H9 (cell line): ENCODE results near the gene CHRNB4. TPM values are rescaled to one million over a fixed set of nuclear protein-coding genes. Genes with fewer than 3 reads are reported as not detected.

Source experiments
- DNase-seq: peaks from one replicate; pipeline ENCODE4 v3.0.0-alpha.2; 2017
- H2AFZ ChIP-seq: one replicate; pipeline ENCODE4 v1.6.1; 2013; ENCODE audit warnings: mild to moderate bottlenecking, low read length, control low read depth, moderate library complexity
- H2AK5ac ChIP-seq: 2 replicates; pipeline ENCODE4 v1.6.1; 2013; ENCODE audit warnings: low read length, control low read depth, mixed read lengths; ENCODE audit not compliant: insufficient read length
- H2BK120ac ChIP-seq: one replicate; pipeline ENCODE4 v1.6.1; 2013; ENCODE audit warnings: low read depth, mild to moderate bottlenecking, low read length, control low read depth, inconsistent platforms; ENCODE audit not compliant: poor library complexity, severe bottlenecking
- H2BK12ac ChIP-seq: 2 replicates; pipeline ENCODE4 v1.6.1; 2013; ENCODE audit warnings: low read length, control low read depth, mixed read lengths, low read depth; ENCODE audit not compliant: insufficient read length
- H2BK15ac ChIP-seq: 2 replicates; pipeline ENCODE4 v1.6.1; 2013; ENCODE audit warnings: low read depth, low read length, control low read depth
- H2BK20ac ChIP-seq: one replicate; pipeline ENCODE4 v1.6.1; 2013; ENCODE audit warnings: low read depth, mild to moderate bottlenecking, low read length, control low read depth, inconsistent platforms; ENCODE audit not compliant: poor library complexity, severe bottlenecking
- H2BK5ac ChIP-seq: 2 replicates; pipeline ENCODE4 v1.6.1; 2013; ENCODE audit warnings: low read length, control low read depth, mixed read lengths; ENCODE audit not compliant: insufficient read length
- H3K14ac ChIP-seq: 2 replicates; pipeline ENCODE4 v1.6.1; 2013; ENCODE audit warnings: low read length, control low read depth; ENCODE audit not compliant: insufficient read depth
- H3K18ac ChIP-seq: 2 replicates; pipeline ENCODE4 v1.6.1; 2013; ENCODE audit warnings: low read depth, mild to moderate bottlenecking, mixed read lengths, low read length, control low read depth; ENCODE audit not compliant: insufficient read length
- H3K23ac ChIP-seq: 2 replicates; pipeline ENCODE4 v1.6.1; 2013; ENCODE audit warnings: low read length, control low read depth, mixed read lengths, low read depth; ENCODE audit not compliant: insufficient read length
- H3K23me2 ChIP-seq: 2 replicates; pipeline ENCODE4 v1.6.1; 2013; ENCODE audit warnings: low read depth, mild to moderate bottlenecking, mixed read lengths, low read length, control low read depth; ENCODE audit not compliant: insufficient read length, poor library complexity, severe bottlenecking
- H3K27ac ChIP-seq: 2 replicates; pipeline ENCODE4 v1.5.1; 2013; ENCODE audit warnings: low read length, control low read depth, mixed read lengths, low read depth; ENCODE audit not compliant: insufficient read length
- H3K27me3 ChIP-seq: 2 replicates; pipeline ENCODE4 v1.6.1; 2013; ENCODE audit warnings: low read length, control low read depth, inconsistent platforms; ENCODE audit not compliant: insufficient read depth
- H3K4ac ChIP-seq: 2 replicates; pipeline ENCODE4 v1.6.1; 2013; ENCODE audit warnings: low read depth, mild to moderate bottlenecking, control low read depth, inconsistent platforms, low read length, moderate library complexity
- H3K4me1 ChIP-seq: 2 replicates; pipeline ENCODE4 v1.6.1; 2013; ENCODE audit warnings: low read length, control low read depth, inconsistent platforms; ENCODE audit not compliant: insufficient read depth
- H3K4me2 ChIP-seq: 2 replicates; pipeline ENCODE4 v1.6.1; 2013; ENCODE audit warnings: low read length, control low read depth, mixed read lengths; ENCODE audit not compliant: insufficient read length, insufficient read depth
- H3K56ac ChIP-seq: 2 replicates; pipeline ENCODE4 v1.6.1; 2013; ENCODE audit warnings: low read depth, mild to moderate bottlenecking, mixed read lengths, low read length, control low read depth; ENCODE audit not compliant: insufficient read length
- H3K79me1 ChIP-seq: 2 replicates; pipeline ENCODE4 v1.6.1; 2013; ENCODE audit warnings: low read depth, mild to moderate bottlenecking, moderate library complexity, low read length, control low read depth, inconsistent platforms; ENCODE audit not compliant: insufficient read depth, poor library complexity, severe bottlenecking
- H3K79me2 ChIP-seq: 2 replicates; pipeline ENCODE4 v1.6.1; 2013; ENCODE audit warnings: low read length, control low read depth, inconsistent platforms; ENCODE audit not compliant: insufficient read depth
- H3K9ac ChIP-seq: 2 replicates; pipeline ENCODE4 v1.6.1; 2013; ENCODE audit warnings: low read length, control low read depth, mixed read lengths; ENCODE audit not compliant: insufficient read length; ENCODE audit errors: extremely low read depth
- H3K9me3 ChIP-seq: one replicate; pipeline ENCODE4 v1.6.1; 2013; ENCODE audit warnings: low read depth, low read length, inconsistent platforms; ENCODE audit not compliant: control insufficient read depth
- H3T11ph ChIP-seq: one replicate; pipeline ENCODE4 v1.6.1; 2013; ENCODE audit warnings: mild to moderate bottlenecking, low read length, control low read depth, inconsistent platforms
- H4K20me1 ChIP-seq: one replicate; pipeline ENCODE4 v1.6.1; 2013; ENCODE audit not compliant: control insufficient read depth, insufficient read length, insufficient read depth
- H4K5ac ChIP-seq: 2 replicates; pipeline ENCODE4 v1.6.1; 2013; ENCODE audit warnings: low read depth, mild to moderate bottlenecking, mixed read lengths, low read length, control low read depth; ENCODE audit not compliant: insufficient read length
- H4K8ac ChIP-seq: replicated peaks from 2 replicates; pipeline ENCODE4 v1.6.1; 2013; ENCODE audit warnings: low read length, control low read depth, mixed read lengths, low read depth; ENCODE audit not compliant: insufficient read length
- H4K91ac ChIP-seq: 2 replicates; pipeline ENCODE4 v1.6.1; 2013; ENCODE audit warnings: low read depth, mild to moderate bottlenecking, moderate library complexity, mixed read lengths, low read length, control low read depth; ENCODE audit not compliant: insufficient read length
- H3K27ac Mint-ChIP-seq, 3 experiments: 2 replicates in 2 of 3; 3 replicates in 1 of 3; pipeline ENCODE4 v1.8.0; 2020 to 2021; ENCODE audit warnings: mixed read lengths in 3 of 3, mild to moderate bottlenecking in 1 of 3, moderate library complexity in 1 of 3
- H3K27me3 Mint-ChIP-seq: 2 replicates; pipeline ENCODE4 v1.8.0; 2021; ENCODE audit warnings: low read depth, mild to moderate bottlenecking, moderate library complexity, mixed read lengths
- H3K36me3 Mint-ChIP-seq, 3 experiments: 2 replicates in 2 of 3; 3 replicates in 1 of 3; pipeline ENCODE4 v1.8.0; 2020 to 2021; ENCODE audit warnings: low read depth in 3 of 3, mixed read lengths in 3 of 3; ENCODE audit not compliant: insufficient read depth in 1 of 3
- H3K4me1 Mint-ChIP-seq, 2 experiments: 2 replicates each; pipeline ENCODE4 v1.8.0; 2020; ENCODE audit warnings: mixed read lengths in 2 of 2
- H3K4me3 Mint-ChIP-seq, 2 experiments: 2 replicates in 1 of 2; 3 replicates in 1 of 2; pipeline ENCODE4 v1.8.0; 2020 to 2021; ENCODE audit warnings: mild to moderate bottlenecking in 2 of 2, mixed read lengths in 2 of 2, moderate library complexity in 1 of 2
- H3K9me3 Mint-ChIP-seq, 2 experiments: 2 replicates in 1 of 2; 3 replicates in 1 of 2; pipeline ENCODE4 v1.8.0; 2020; ENCODE audit warnings: mild to moderate bottlenecking in 2 of 2, mixed read lengths in 2 of 2, moderate library complexity in 1 of 2
- total RNA-seq: library from RNA; stranded (reverse); gene quantifications from 2 replicates; pipeline ENCODE4 v1.2.1, GENCODE V29; 2021
- TF ChIP-seq, protein P1 (sequence below): fragments of 200-600 bp; sonication (generic); conservative IDR thresholded peaks from 3 replicates; pipeline ENCODE4 v1.8.0; 2021; ENCODE audit warnings: antibody characterized with exemption, mild to moderate bottlenecking

CHRNB4 gene
- total RNA-seq, 1 experiment from 2014 or later = 1.9 TPM

DNA sequence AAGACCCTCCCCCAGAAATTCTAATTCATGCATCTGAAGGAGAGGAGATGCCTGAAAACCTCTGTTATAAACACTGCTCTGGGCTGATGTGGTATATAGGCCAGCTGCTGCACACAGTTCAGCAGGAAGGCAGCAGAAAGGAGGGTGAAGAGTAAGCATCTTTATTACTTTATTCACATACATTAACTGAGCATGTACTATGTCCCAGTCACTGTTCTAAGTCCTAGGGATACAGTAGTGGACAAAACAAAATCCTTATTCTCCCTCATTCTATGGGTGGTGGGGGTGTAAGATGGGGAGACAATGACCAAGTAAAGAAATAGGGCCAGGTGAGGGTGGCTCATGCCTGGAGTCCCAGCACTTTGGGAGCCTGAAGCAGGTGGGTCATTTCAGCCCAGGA, 17.8 kb upstream of the CHRNB4 start:
- Histone ChIP-seq H2BK120ac (no peak overlapping the region), H4K8ac (no peak overlapping the region), H3T11ph (no peak overlapping the region), H3K23me2 (peaks cover 4% of the 10 kb centered on the region), H2BK5ac (no peak overlapping the region), H3K56ac (no peak overlapping the region), H2BK15ac (no peak overlapping the region), H4K5ac (no peak overlapping the region), H2BK20ac (no peak overlapping the region), H2AK5ac (no peak overlapping the region), H4K91ac (no peak overlapping the region), H3K4me1 (no peaks in the 10 kb centered on the region), H3K18ac (no peak overlapping the region), H3K9me3 (no peaks in the 10 kb centered on the region), H2AFZ (no peak overlapping the region), H3K4me2 (no peak overlapping the region), H3K14ac (no peak overlapping the region; the same call in 1 of the 2 replicates), H3K27me3 (no peaks in the 10 kb centered on the region), H3K79me2 (no peaks in the 10 kb centered on the region), H3K9ac (no peak overlapping the region), H3K23ac (no peak overlapping the region), H4K20me1 (no peaks in the 10 kb centered on the region), H3K27ac (no peak overlapping the region), H3K4ac (no peak overlapping the region), H2BK12ac (no peak overlapping the region), H3K79me1 (no peaks in the 10 kb centered on the region)
- H3K4me3 Mint-ChIP-seq = no peak overlapping the region
- H3K36me3 Mint-ChIP-seq = no peaks in the 10 kb centered on the region
- H3K27me3 Mint-ChIP-seq = peaks cover 3% of the 10 kb centered on the region
- no peak for DNase-seq
- no peak overlapping the region for H3K27ac Mint-ChIP-seq
- H3K9me3 Mint-ChIP-seq = no peaks in the 10 kb centered on the region; a peak in 1 of 5 replicates
- TF ChIP-seq, protein P1, sequence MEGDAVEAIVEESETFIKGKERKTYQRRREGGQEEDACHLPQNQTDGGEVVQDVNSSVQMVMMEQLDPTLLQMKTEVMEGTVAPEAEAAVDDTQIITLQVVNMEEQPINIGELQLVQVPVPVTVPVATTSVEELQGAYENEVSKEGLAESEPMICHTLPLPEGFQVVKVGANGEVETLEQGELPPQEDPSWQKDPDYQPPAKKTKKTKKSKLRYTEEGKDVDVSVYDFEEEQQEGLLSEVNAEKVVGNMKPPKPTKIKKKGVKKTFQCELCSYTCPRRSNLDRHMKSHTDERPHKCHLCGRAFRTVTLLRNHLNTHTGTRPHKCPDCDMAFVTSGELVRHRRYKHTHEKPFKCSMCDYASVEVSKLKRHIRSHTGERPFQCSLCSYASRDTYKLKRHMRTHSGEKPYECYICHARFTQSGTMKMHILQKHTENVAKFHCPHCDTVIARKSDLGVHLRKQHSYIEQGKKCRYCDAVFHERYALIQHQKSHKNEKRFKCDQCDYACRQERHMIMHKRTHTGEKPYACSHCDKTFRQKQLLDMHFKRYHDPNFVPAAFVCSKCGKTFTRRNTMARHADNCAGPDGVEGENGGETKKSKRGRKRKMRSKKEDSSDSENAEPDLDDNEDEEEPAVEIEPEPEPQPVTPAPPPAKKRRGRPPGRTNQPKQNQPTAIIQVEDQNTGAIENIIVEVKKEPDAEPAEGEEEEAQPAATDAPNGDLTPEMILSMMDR = no peak
- peaks cover under 1 to 3% of the 10 kb centered on the region in 2 experiments; a peak in 3 of 4 replicates for H3K4me1 Mint-ChIP-seq
